ENCODE data around the gene GYS2.

- TF ChIP-seq ARNT (IDR thresholded peaks at IDR 0.05) (no peak), FOXA1 (IDR thresholded peaks at IDR 0.05) (no peak), BHLHE40 (IDR thresholded peaks at IDR 0.05; ENCODE audit: borderline replicate concordance) (no peak), FOXM1 (IDR thresholded peaks at IDR 0.05; ENCODE audit: borderline replicate concordance) (no peak), NFRKB (IDR thresholded peaks at IDR 0.05) (no peak), ELF4 (IDR thresholded peaks at IDR 0.05) (no peak), SUZ12 (IDR thresholded peaks at IDR 0.05) (no peak)
Observed at GRCh38 chr12:21585485-21585884, 19.2 kb downstream of the GYS2 start.

Measured in HEK293T (cell line).